Transverse colon (tissue), 4 donors: ENCODE data around the gene S100A5.

ENCODE experiments used
- EP300 ChIP-seq: sonication (generic); formaldehyde crosslinking; IDR thresholded peaks from one replicate; pipeline ENCODE4 v1.6.1; 2017; ENCODE audit warnings: antibody characterized with exemption, low read depth
- POLR2A ChIP-seq: fragments of 450-650 bp; IDR thresholded peaks from one replicate; pipeline ENCODE4 v1.6.1; 2016; ENCODE audit warnings: antibody characterized with exemption, mild to moderate bottlenecking, moderate library complexity
- POLR2AphosphoS5 ChIP-seq, 3 donors: sonication (generic); formaldehyde crosslinking; IDR thresholded peaks; one replicate each; pipeline ENCODE4 v1.6.1; 2016; ENCODE audit warnings: antibody characterized with exemption in 3 of 3
- TF ChIP-seq, protein P1 (sequence below), 5 experiments: fragments of 200-600 bp in 3 of 5; fragments of 450-650 bp in 2 of 5; sonication (generic) in 3 of 5; IDR thresholded peaks; 1 replicate in 2 of 5; 2 replicates in 3 of 5; pipeline ENCODE4 v1.5.1; 2016 to 2017; ENCODE audit warnings: antibody characterized with exemption in 5 of 5, inconsistent platforms in 3 of 5, mild to moderate bottlenecking in 2 of 5, moderate library complexity in 1 of 5

DNA sequence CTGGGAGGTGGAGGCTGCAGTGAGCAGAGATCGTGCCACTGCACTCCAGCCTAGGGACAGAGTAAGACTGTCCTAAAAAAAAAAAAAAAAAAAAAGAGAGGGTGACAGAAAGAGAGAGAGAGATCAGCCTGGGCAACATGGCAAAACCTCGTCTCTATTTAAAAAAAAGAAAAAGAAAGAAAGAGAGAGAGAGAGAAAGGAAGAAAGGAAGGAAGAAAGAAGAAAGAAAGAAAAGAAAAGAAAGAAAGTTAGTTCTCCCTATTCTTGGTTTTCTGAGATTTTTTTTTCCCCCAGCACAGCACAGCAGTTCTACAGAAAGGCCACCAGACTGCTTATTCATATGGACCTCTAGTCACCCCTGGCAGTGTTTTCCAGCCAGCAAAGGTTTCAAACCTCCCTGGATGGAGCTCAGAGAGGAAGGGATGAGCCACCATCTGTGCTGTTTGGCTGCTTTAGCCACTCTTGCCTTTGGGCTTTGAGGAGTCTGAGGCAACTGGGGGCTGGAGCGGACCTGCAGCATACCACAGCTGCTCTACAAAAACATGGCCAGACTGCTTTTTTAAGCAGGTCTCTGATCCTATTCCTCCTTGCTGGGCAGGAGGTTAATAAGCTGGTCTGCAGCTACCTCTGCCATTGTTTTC, 15.5 kb downstream of the S100A5 start:
- TF ChIP-seq POLR2A (no peak), POLR2AphosphoS5 (IDR thresholded peaks at IDR 0.05) (no peak), EP300 (no peak)
- TF ChIP-seq, protein P1, sequence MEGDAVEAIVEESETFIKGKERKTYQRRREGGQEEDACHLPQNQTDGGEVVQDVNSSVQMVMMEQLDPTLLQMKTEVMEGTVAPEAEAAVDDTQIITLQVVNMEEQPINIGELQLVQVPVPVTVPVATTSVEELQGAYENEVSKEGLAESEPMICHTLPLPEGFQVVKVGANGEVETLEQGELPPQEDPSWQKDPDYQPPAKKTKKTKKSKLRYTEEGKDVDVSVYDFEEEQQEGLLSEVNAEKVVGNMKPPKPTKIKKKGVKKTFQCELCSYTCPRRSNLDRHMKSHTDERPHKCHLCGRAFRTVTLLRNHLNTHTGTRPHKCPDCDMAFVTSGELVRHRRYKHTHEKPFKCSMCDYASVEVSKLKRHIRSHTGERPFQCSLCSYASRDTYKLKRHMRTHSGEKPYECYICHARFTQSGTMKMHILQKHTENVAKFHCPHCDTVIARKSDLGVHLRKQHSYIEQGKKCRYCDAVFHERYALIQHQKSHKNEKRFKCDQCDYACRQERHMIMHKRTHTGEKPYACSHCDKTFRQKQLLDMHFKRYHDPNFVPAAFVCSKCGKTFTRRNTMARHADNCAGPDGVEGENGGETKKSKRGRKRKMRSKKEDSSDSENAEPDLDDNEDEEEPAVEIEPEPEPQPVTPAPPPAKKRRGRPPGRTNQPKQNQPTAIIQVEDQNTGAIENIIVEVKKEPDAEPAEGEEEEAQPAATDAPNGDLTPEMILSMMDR (IDR thresholded peaks at IDR 0.05), result no peak
